CD8-positive, alpha-beta memory T cell (primary cell): Measurements from ENCODE around the gene ZNF597. TPM values are rescaled to one million over a fixed set of nuclear protein-coding genes. Genes with fewer than 3 reads are reported as not detected.
A peak's percentile ranks its signal among the peaks of the same experiment; 100 is the strongest.
"Not testable (repeated sequence)": the region's sequence is repeated elsewhere in the genome, so short reads cannot be mapped to it uniquely, and the experiment has no call there.

Source experiments
- CTCF ChIA-PET: fragments of 350-600 bp; sonication (Branson Sonifier 250); formaldehyde crosslinking; loops from one replicate; lab custom pipeline; 2021; ENCODE audit warnings: antibody characterized with exemption; lab: Charles Lee
- POLR2A ChIA-PET: fragments of 350-600 bp; sonication (Branson Sonifier 250); formaldehyde crosslinking; loops from one replicate; lab custom pipeline; 2021; ENCODE audit warnings: antibody characterized with exemption; lab: Charles Lee
- DNase-seq, 5 donors: peaks; one replicate each; pipeline versions ENCODE4 v3.0.0 to v3.0.0-alpha.2; 2020 to 2022; ENCODE audit warnings: mixed read lengths in 1 of 5
- H3K27ac ChIP-seq: one replicate; pipeline ENCODE4 v1.7.0; 2013; ENCODE audit warnings: low read depth, mild to moderate bottlenecking, low read length, moderate library complexity
- H3K27me3 ChIP-seq: 2 replicates; pipeline ENCODE4 v1.7.0; 2013; ENCODE audit warnings: low read length, mild to moderate bottlenecking; ENCODE audit not compliant: insufficient read depth, poor library complexity, severe bottlenecking
- H3K36me3 ChIP-seq: 2 replicates; pipeline ENCODE4 v1.7.0; 2013; ENCODE audit warnings: mild to moderate bottlenecking, low read length, moderate library complexity; ENCODE audit not compliant: insufficient read depth
- H3K4me1 ChIP-seq: 2 replicates; pipeline ENCODE4 v1.7.0; 2013; ENCODE audit warnings: mild to moderate bottlenecking, low read length, moderate library complexity; ENCODE audit not compliant: insufficient read depth
- H3K4me3 ChIP-seq: 2 replicates; pipeline ENCODE4 v1.7.0; 2013; ENCODE audit warnings: mild to moderate bottlenecking, low read length
- H3K9me3 ChIP-seq: 2 replicates; pipeline ENCODE4 v1.7.0; 2013; ENCODE audit warnings: mild to moderate bottlenecking, low read length
- H3K27ac Mint-ChIP-seq, 8 donors: one replicate each; pipeline ENCODE4 v1.8.0; 2020 to 2021; ENCODE audit warnings: mixed read lengths in 8 of 8, mild to moderate bottlenecking in 6 of 8, inconsistent platforms in 3 of 8, moderate library complexity in 3 of 8
- H3K27me3 Mint-ChIP-seq, 2 donors: one replicate each; pipeline ENCODE4 v1.8.0; 2020 to 2021; ENCODE audit warnings: mixed read lengths in 2 of 2, mild to moderate bottlenecking in 1 of 2, moderate library complexity in 1 of 2
- H3K36me3 Mint-ChIP-seq, 3 donors: one replicate each; pipeline ENCODE4 v1.8.0; 2020 to 2021; ENCODE audit warnings: mixed read lengths in 3 of 3, inconsistent platforms in 1 of 3, mild to moderate bottlenecking in 1 of 3
- H3K4me1 Mint-ChIP-seq, 3 donors: one replicate each; pipeline ENCODE4 v1.8.0; 2020 to 2021; ENCODE audit warnings: mixed read lengths in 3 of 3, inconsistent platforms in 1 of 3, mild to moderate bottlenecking in 1 of 3
- H3K4me3 Mint-ChIP-seq, 7 donors: one replicate each; pipeline ENCODE4 v1.8.0; 2020 to 2021; ENCODE audit warnings: mixed read lengths in 7 of 7, mild to moderate bottlenecking in 6 of 7, moderate library complexity in 4 of 7, inconsistent platforms in 2 of 7
- H3K9me3 Mint-ChIP-seq, 5 donors: one replicate each; pipeline ENCODE4 v1.8.0; 2020 to 2022; ENCODE audit warnings: mixed read lengths in 5 of 5, mild to moderate bottlenecking in 3 of 5, moderate library complexity in 2 of 5, inconsistent platforms in 1 of 5
- polyA plus RNA-seq: library from polyadenylated mRNA; unstranded; fragments of 300-500 nt; fragmentation: Illumina TruSeq; gene quantifications from one replicate; pipeline ENCODE4 v1.2.3, GENCODE V29; 2021
- total RNA-seq, 2 experiments: library from RNA; stranded (reverse); gene quantifications; one replicate each; pipeline ENCODE4 v1.2.3, GENCODE V29; 2021

ZNF597 gene
- total and polyA plus RNA-seq, 3 experiments from 2014 or later = 1.3 to 2.4 (median 2.4) TPM

DNA sequence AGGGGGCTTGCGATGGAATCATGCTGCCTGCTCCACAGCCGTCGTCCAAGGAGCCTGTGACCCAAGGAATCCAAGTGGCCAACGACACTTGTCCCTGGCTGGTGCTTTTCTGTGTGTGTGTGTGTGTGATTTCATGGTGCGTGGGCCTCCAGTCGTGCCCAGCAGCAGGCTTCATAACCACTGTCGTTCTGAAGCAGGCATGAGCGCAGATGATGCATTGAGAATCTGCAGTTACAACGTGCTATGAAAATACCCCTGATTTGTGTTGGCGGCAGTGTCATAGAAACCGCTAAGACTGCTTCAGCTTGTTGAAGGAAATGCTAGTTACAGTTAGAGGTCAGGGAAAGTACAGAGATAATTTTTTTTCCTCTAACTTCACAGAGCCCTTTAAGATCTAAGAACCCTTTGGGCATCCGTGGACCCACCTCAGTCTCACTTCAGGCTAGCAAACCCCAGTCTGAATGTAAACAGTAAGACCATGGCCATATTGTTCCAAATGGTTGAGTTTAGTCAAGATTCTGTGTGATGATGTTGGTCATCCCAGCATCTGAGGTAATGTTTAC, 36.4 kb upstream of the ZNF597 start:
- peaks cover 25% of the 10 kb centered on the region for H3K36me3 ChIP-seq
- no peak overlapping the region for H3K4me3 ChIP-seq
- peaks cover 0 to 1% (median 0%) of the 10 kb centered on the region in 5 donors for H3K9me3 Mint-ChIP-seq
- H3K27ac ChIP-seq = no peak overlapping the region
- H3K27me3 Mint-ChIP-seq = no peaks in the 10 kb centered on the region
- ChIA-PET CTCF (interaction anchor here (0.6 to 1.0 kb wide), 2 partner anchors 12 to 56 kb away, joined by 3 to 4 read pairs; no protein-coding TSS in a partner anchor), POLR2A (interaction anchor here (0.6 kb wide), 1 partner anchor 173 kb away, joined by 4 read pairs; no protein-coding TSS in a partner anchor)
- peaks cover 12 to 18% (median 17%) of the 10 kb centered on the region in 3 donors for H3K4me1 Mint-ChIP-seq
- peaks cover 12 to 77% (median 12%) of the 10 kb centered on the region in 3 donors for H3K36me3 Mint-ChIP-seq
- peak overlapping the region in 1 of 7 donors; percentile 34 for H3K4me3 Mint-ChIP-seq
- H3K27ac Mint-ChIP-seq = peak overlapping the region in 6 of 8 donors; percentile 39 to 87 (median 64)
- H3K27me3 ChIP-seq = no peaks in the 10 kb centered on the region
- no peaks in the 10 kb centered on the region for H3K4me1 ChIP-seq
- no peak for DNase-seq
- no peaks in the 10 kb centered on the region for H3K9me3 ChIP-seq

- ChIA-PET POLR2A (no interaction called here), CTCF (no interaction called here)
- no peaks in the 10 kb centered on the region for H3K27me3 ChIP-seq
- Mint-ChIP-seq H3K9me3 (peaks cover 0 to 1% (median 0%) of the 10 kb centered on the region in 5 donors), H3K4me1 (peaks cover 16 to 22% (median 17%) of the 10 kb centered on the region in 3 donors), H3K4me3 (no peak overlapping the region), H3K36me3 (peaks cover 11 to 65% (median 12%) of the 10 kb centered on the region in 3 donors), H3K27ac (peak overlapping the region in 3 of 8 donors; percentile 23 to 48 (median 38)), H3K27me3 (no peaks in the 10 kb centered on the region)
- no peaks in the 10 kb centered on the region for H3K9me3 ChIP-seq
- no peak for DNase-seq
- H3K4me1 ChIP-seq = no peaks in the 10 kb centered on the region
- no peak overlapping the region for H3K27ac ChIP-seq
- H3K36me3 ChIP-seq = peaks cover 19% of the 10 kb centered on the region
- no peak overlapping the region for H3K4me3 ChIP-seq
Observed at GRCh38 chr16:3478242-3478925, 35.1 kb upstream of the ZNF597 start.

DNA sequence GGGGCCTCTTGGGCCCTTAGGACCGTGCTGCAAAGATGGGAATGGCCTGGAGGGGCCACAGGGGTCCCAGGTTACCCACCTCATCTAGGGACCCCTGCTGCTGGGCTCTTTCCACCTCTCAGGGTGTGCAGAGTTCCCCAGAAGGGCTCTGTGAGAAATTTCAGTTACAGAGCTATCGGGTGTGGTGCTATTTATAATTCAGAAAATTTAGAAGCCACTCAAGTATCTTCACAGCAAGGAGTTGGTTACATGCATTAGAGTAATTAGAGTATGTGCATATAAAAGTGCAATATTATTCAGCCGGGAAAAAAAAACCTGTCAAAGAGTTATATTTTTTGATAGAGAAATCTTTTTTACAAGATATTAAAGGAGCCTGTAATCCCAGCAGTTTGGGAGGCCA, 33.1 kb upstream of the ZNF597 start:
- peaks cover 21 to 39% (median 32%) of the 10 kb centered on the region in 3 donors for H3K4me1 Mint-ChIP-seq
- H3K27me3 Mint-ChIP-seq = no peaks in the 10 kb centered on the region
- Histone ChIP-seq H3K36me3 (peaks cover 16% of the 10 kb centered on the region), H3K27me3 (no peaks in the 10 kb centered on the region), H3K4me1 (no peaks in the 10 kb centered on the region), H3K9me3 (no peaks in the 10 kb centered on the region), H3K4me3 (no peak overlapping the region), H3K27ac (no peak overlapping the region)
- H3K9me3 Mint-ChIP-seq = peaks cover 0 to 1% (median 0%) of the 10 kb centered on the region in 5 donors
- H3K4me3 Mint-ChIP-seq = no peak overlapping the region
- no peak for DNase-seq
- peak overlapping the region in 2 of 8 donors; percentile 32 to 37 for H3K27ac Mint-ChIP-seq
- H3K36me3 Mint-ChIP-seq = peaks cover 5 to 60% (median 7%) of the 10 kb centered on the region in 3 donors
- POLR2A ChIA-PET = no interaction called here
- CTCF ChIA-PET = no interaction called here

GRCh38 chr16:3475604-3476375, 32.5 kb upstream of the ZNF597 start:
- Mint-ChIP-seq H3K4me1 (peaks cover 24 to 43% (median 35%) of the 10 kb centered on the region in 3 donors), H3K27me3 (no peaks in the 10 kb centered on the region), H3K27ac (peak overlapping the region in 1 of 8 donors; percentile 38), H3K36me3 (peaks cover 5 to 57% (median 7%) of the 10 kb centered on the region in 3 donors), H3K4me3 (no peak overlapping the region), H3K9me3 (peaks cover 0 to 1% (median 0%) of the 10 kb centered on the region in 5 donors)
- POLR2A ChIA-PET = no interaction called here
- DNase-seq = no peak
- Histone ChIP-seq H3K36me3 (peaks cover 12% of the 10 kb centered on the region), H3K4me1 (no peaks in the 10 kb centered on the region), H3K9me3 (no peaks in the 10 kb centered on the region), H3K27me3 (no peaks in the 10 kb centered on the region), H3K4me3 (no peak overlapping the region), H3K27ac (no peak overlapping the region)
- CTCF ChIA-PET = no interaction called here

- peaks cover 5 to 55% (median 7%) of the 10 kb centered on the region in 3 donors for H3K36me3 Mint-ChIP-seq
- H3K4me1 Mint-ChIP-seq = peaks cover 26 to 45% (median 38%) of the 10 kb centered on the region in 3 donors
- H3K27me3 Mint-ChIP-seq, H3K4me3 Mint-ChIP-seq, DNase-seq, H3K9me3 Mint-ChIP-seq, H3K4me3 ChIP-seq, CTCF ChIA-PET, H3K9me3 ChIP-seq, H3K27me3 ChIP-seq, H3K4me1 ChIP-seq, H3K27ac ChIP-seq, H3K36me3 ChIP-seq: not testable (repeated sequence)
- POLR2A ChIA-PET = interaction anchor here (0.5 kb wide), 1 partner anchor 22 kb away, joined by 3 read pairs; no protein-coding TSS in a partner anchor
- peak overlapping the region in 2 of 8 donors; percentile 32 to 69 for H3K27ac Mint-ChIP-seq
Observed at GRCh38 chr16:3474870-3475269, 31.6 kb upstream of the ZNF597 start.

DNA sequence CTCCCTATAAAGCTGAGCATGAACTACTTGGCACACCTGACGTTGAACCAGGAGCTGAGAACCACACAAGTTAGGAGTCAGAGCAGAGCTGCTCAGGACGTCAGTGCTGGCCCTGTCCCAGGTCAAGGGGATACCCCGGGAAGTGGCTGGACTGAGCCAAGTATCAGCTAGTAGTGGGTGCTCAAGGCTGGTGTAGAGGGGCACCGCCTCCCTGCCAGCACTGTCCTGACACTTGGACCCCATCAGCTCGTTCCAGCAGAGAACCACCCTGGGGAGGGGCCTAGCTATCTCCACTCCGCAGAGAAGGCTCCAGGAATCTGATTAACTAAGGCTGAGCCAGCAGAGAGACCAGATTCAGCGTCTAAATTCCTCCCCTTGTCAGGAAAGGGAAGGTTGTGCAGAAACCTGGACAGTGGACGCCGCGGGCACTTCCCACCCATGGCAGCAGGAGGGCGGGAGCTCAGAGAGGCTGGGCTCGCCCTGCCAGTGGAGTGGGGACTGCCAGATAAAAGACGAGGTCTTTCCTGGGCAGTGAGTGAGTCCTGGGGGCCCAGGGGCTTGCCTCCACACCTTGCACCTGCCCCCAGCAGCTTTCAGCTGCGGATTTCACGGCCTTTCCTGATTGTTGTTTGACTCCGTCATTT, 31.0 kb upstream of the ZNF597 start:
- peak overlapping the region in 2 of 8 donors; percentile 65 to 69 for H3K27ac Mint-ChIP-seq
- H3K36me3 Mint-ChIP-seq = peaks cover 3 to 49% (median 7%) of the 10 kb centered on the region in 3 donors
- no peak for DNase-seq
- ChIA-PET POLR2A (interaction anchor here (0.5 kb wide), 1 partner anchor 23 kb away, joined by 3 read pairs; no protein-coding TSS in a partner anchor), CTCF (no interaction called here)
- peaks cover 0 to 1% (median 0%) of the 10 kb centered on the region in 5 donors for H3K9me3 Mint-ChIP-seq
- Histone ChIP-seq H3K9me3 (no peaks in the 10 kb centered on the region), H3K4me3 (no peak overlapping the region), H3K36me3 (peaks cover 2% of the 10 kb centered on the region), H3K27ac (no peak overlapping the region), H3K4me1 (no peaks in the 10 kb centered on the region), H3K27me3 (no peaks in the 10 kb centered on the region)
- no peaks in the 10 kb centered on the region for H3K27me3 Mint-ChIP-seq
- no peak overlapping the region for H3K4me3 Mint-ChIP-seq
- H3K4me1 Mint-ChIP-seq = peaks cover 24 to 45% (median 37%) of the 10 kb centered on the region in 3 donors

GRCh38 chr16:3473596-3473943, 30.3 kb upstream of the ZNF597 start:
- H3K27me3 ChIP-seq, H3K27ac ChIP-seq, H3K9me3 Mint-ChIP-seq, CTCF ChIA-PET, POLR2A ChIA-PET, H3K36me3 ChIP-seq, H3K4me3 Mint-ChIP-seq, H3K9me3 ChIP-seq, DNase-seq, H3K27me3 Mint-ChIP-seq, H3K4me1 ChIP-seq, H3K4me3 ChIP-seq: not testable (repeated sequence)
- Mint-ChIP-seq H3K36me3 (peaks cover 3 to 44% (median 7%) of the 10 kb centered on the region in 3 donors), H3K27ac (peak overlapping the region in 3 of 8 donors; percentile 42 to 48 (median 47)), H3K4me1 (peaks cover 25 to 48% (median 40%) of the 10 kb centered on the region in 3 donors)
